Astrocyte of the spinal cord (primary cell): ENCODE results near the gene KLHL29.
A peak's percentile ranks its signal among the peaks of the same experiment; 100 is the strongest.

Experiments used
- DNase-seq: peaks from one replicate; pipeline ENCODE4 v3.0.0; 2011; ENCODE audit warnings: low read depth, low spot score
- H3K4me3 ChIP-seq: 2 replicates; pipeline ENCODE4 v1.5.1; 2011; ENCODE audit warnings: low read depth, mild to moderate bottlenecking, low read length, moderate library complexity
- in situ Hi-C: cut with HindIII; loops from 2 replicates; pipeline ENCODE4 v1.10.0; 2017; ENCODE audit warnings: low sequenced_read_pairs
- TF ChIP-seq, protein P1 (sequence below): IDR thresholded peaks from 2 replicates; pipeline ENCODE4 v1.5.1; 2012; ENCODE audit warnings: low read depth, mild to moderate bottlenecking, low read length, inconsistent platforms

Gene KLHL29

DNA sequence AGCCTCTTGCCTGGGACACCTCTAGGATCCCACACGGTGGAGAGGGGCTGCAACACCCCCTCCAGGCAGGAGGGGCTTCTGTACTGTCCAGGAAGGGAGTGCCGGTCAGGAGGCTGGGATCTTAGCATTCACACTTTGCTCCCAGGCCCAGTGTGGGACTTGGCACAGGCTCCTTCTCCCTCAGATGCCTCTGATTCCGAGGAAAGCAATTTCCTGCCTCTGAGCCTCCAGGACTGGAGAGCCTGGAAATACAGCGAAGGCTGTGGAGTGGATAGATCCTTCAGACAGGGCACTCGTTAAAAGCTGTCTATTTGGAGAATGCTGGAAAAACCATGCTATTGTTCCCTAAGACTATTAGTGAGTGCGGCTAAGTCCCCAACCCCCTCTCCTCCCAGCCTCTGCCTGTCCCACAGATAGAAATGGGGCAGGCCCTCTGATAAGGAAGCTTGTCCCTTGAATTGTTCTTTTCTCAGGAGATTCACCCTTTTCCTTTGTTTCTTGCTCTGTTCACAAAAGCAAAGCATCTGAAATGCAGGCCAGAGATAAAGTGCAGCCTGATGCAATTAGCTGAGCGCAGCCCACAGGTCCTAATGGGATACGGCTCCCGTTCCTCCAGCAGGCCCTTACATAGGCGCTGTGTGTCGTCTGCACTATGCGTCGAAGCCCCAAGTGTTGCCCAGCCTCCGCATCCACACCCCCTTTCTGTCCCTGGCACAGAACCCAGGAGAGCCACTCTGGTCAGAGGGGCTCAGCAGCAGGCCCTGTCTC lies 252.2 kb downstream of the KLHL29 start:
- in situ Hi-C loops: no loop called here
- TF ChIP-seq, protein P1, sequence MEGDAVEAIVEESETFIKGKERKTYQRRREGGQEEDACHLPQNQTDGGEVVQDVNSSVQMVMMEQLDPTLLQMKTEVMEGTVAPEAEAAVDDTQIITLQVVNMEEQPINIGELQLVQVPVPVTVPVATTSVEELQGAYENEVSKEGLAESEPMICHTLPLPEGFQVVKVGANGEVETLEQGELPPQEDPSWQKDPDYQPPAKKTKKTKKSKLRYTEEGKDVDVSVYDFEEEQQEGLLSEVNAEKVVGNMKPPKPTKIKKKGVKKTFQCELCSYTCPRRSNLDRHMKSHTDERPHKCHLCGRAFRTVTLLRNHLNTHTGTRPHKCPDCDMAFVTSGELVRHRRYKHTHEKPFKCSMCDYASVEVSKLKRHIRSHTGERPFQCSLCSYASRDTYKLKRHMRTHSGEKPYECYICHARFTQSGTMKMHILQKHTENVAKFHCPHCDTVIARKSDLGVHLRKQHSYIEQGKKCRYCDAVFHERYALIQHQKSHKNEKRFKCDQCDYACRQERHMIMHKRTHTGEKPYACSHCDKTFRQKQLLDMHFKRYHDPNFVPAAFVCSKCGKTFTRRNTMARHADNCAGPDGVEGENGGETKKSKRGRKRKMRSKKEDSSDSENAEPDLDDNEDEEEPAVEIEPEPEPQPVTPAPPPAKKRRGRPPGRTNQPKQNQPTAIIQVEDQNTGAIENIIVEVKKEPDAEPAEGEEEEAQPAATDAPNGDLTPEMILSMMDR: no peak
- H3K4me3 ChIP-seq: no peak overlapping the region
- DNase-seq: peak; percentile 74

DNA sequence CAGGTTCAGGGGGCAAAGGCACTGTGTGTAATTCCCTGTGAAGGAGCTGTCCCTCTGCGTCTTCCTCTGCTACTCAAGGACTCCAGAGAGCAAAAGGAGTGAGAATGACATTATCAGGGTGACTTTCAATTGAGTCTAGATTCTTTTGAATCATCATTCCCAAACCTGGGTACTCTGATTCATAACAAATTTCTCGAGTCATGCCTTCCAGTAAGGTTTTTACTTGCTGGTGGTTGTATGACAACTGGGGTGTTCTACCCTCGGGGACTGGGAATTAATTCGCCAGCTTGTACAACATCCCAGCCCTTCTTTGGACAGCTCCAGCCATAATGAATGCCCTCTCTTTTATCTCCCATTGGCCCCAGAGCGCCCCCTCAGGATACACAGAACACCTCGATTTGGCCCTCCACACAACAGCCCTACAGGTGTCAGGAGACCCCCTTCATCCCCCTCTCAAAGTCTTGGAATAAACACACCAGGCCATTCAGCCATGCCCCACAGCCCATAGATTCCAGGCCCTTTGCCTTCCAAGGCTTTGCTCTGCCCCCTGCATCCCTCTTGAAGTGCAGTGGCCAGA lies 254.5 kb downstream of the KLHL29 start:
- H3K4me3 ChIP-seq: no peak overlapping the region
- DNase-seq: no peak
- TF ChIP-seq, protein P1: no peak
- in situ Hi-C loops: no loop called here

DNA sequence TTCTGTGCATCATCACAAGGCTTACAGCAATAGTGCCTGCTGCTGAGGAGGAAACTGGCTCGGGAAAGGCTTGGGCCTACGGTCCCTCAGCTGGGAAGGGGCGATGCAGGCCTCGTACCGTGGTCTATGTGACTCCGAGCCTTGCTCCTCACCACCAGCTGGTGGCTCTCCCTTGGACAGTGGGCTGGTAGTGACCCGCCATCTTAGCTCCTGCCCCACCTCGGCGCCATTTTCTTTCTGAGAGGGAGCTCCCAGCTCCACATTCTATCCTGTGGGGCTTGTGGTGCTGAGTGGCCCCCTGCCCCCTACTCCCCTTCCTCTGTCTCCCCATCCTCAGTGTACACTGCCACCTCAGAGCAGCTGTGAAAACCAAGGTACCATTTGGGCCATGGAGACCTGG lies 255.7 kb downstream of the KLHL29 start:
- TF ChIP-seq, protein P1: no peak

DNA sequence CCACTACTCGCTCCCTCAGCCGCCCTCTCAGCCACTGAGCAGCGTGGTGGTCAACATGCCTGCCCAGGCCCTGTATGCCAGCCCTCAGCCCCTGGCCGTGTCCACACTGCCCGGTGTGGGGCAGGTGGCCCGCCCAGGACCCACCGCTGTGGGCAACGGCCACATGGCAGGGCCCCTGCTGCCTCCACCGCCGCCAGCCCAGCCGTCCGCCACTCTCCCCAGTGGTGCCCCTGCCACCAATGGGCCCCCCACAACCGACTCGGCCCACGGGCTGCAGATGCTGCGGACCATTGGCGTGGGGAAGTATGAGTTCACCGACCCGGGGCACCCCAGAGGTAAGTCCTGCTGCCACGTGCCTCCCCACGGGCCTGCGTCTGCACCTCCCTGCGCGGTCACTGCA lies 257.5 kb downstream of the KLHL29 start:
- in situ Hi-C loops: no loop called here

More for the DNA sequence above, 255.7 kb downstream of the KLHL29 start:
- DNase-seq: no peak
- H3K4me3 ChIP-seq: no peak overlapping the region
- in situ Hi-C loops: no loop called here

DNA sequence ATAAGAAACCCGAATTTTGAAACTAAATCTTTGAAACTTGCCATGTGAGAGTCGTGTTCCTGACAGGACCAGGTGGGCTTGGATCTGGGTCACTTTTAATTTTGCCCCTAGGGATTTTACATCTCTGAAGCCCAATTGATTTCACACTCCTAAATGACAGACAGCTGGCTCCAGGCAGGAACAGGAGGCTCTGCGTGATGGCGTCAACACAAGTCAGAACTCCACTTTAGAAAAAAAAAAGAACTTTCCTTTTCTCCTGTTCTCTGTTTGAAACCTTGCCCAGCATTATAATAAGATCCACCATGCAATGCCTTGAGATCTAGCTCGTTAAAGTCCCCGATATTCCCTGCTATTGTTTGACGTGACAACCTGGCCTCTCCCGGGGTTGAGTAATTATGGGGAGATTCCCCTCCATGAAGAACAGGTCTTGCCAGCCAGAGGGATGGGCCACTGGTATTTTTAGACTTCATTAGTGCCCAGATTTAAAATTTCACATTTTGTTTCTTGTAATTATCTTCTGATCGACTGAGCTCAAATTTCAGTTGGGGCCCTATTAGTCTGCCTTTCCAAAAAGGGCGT lies 260.3 kb downstream of the KLHL29 start:
- no peak overlapping the region for H3K4me3 ChIP-seq
- in situ Hi-C loops: no loop called here

More for the DNA sequence above, 257.5 kb downstream of the KLHL29 start:
- no peak overlapping the region for H3K4me3 ChIP-seq
- no peak for DNase-seq
- TF ChIP-seq, protein P1: no peak

DNA sequence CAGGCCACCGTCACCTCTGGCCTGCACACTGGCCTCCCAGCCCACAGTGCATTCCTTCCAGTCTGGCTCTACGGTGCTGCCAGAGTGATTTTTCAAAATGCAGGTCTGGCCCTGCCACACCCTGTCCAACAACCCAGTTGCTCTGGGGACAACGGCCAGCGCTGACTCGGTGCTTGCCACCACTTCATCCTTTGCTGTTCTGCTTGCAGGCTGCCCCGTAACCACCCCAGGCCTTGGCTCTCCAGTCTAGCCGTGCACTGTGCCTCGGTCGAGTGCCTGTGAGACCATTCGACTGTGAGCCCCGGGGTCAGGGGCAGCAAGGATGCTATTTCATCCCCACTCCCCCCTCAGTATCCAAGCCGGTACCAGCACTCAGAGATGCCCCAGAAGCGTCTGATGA lies 262.6 kb downstream of the KLHL29 start:
- no peak for DNase-seq
- in situ Hi-C loops: no loop called here

More for the DNA sequence above, 260.3 kb downstream of the KLHL29 start:
- DNase-seq: no peak
- TF ChIP-seq, protein P1: no peak

More for the DNA sequence above, 262.6 kb downstream of the KLHL29 start:
- H3K4me3 ChIP-seq: no peak overlapping the region
- TF ChIP-seq, protein P1: no peak
